ENCODE measurements around the gene CES3.
"Not testable (repeated sequence)": the region's sequence is repeated elsewhere in the genome, so short reads cannot be mapped to it uniquely, and the experiment has no call there.

Gene CES3

GRCh38 chr16:66961914-66962313 lies 848 bp downstream of the CES3 start:
- in situ Hi-C loops (cut with HindIII; ENCODE audit: low sequenced_read_pairs): no loop called here

GRCh38 chr16:66964049-66964448 lies 3.0 kb downstream of the CES3 start:
- in situ Hi-C loops (cut with HindIII; ENCODE audit: low sequenced_read_pairs): no loop called here

- in situ Hi-C loops (cut with HindIII; ENCODE audit: low sequenced_read_pairs): no loop called here
Observed at GRCh38 chr16:66968847-66969246, 7.8 kb downstream of the CES3 start.

GRCh38 chr16:66970775-66971720 lies 10.0 kb downstream of the CES3 start:
- in situ Hi-C loops (cut with HindIII; ENCODE audit: low sequenced_read_pairs): no loop called here

- in situ Hi-C loops (cut with HindIII; ENCODE audit: low sequenced_read_pairs): no loop called here
Observed at GRCh38 chr16:66972983-66973382, 11.9 kb downstream of the CES3 start.

GRCh38 chr16:66973716-66974115 lies 12.7 kb downstream of the CES3 start:
- in situ Hi-C loops (cut with HindIII; ENCODE audit: low sequenced_read_pairs): no loop called here

- in situ Hi-C loops (cut with HindIII; ENCODE audit: low sequenced_read_pairs): not testable (repeated sequence)
Observed at GRCh38 chr16:66974156-66974931, 13.3 kb downstream of the CES3 start.

GRCh38 chr16:66974932-66975246 lies 13.8 kb downstream of the CES3 start:
- in situ Hi-C loops (cut with HindIII; ENCODE audit: low sequenced_read_pairs): loop anchor here (5.0 kb wide), 3 partner anchors 67 to 157 kb away; no protein-coding TSS in a partner anchor

GRCh38 chr16:66975302-66975893 lies 14.3 kb downstream of the CES3 start:
- in situ Hi-C loops (cut with HindIII; ENCODE audit: low sequenced_read_pairs): loop anchor here (5.0 kb wide), 3 partner anchors 67 to 157 kb away; no protein-coding TSS in a partner anchor

- in situ Hi-C loops (cut with HindIII; ENCODE audit: low sequenced_read_pairs): loop anchor here (5.0 kb wide), 3 partner anchors 66 to 156 kb away; no protein-coding TSS in a partner anchor
Observed at GRCh38 chr16:66976746-66977145, 15.7 kb downstream of the CES3 start.

- in situ Hi-C loops (cut with HindIII; ENCODE audit: low sequenced_read_pairs): loop anchor here (5.0 kb wide), 3 partner anchors 65 to 155 kb away; no protein-coding TSS in a partner anchor
Observed at GRCh38 chr16:66977341-66978113, 16.5 kb downstream of the CES3 start.

- in situ Hi-C loops (cut with HindIII; ENCODE audit: low sequenced_read_pairs): loop anchor here (5.0 kb wide), 3 partner anchors 63 to 153 kb away; no protein-coding TSS in a partner anchor
Observed at GRCh38 chr16:66979011-66979717, 18.1 kb downstream of the CES3 start.

GRCh38 chr16:66983033-66983432 lies 22.0 kb downstream of the CES3 start:
- in situ Hi-C loops (cut with HindIII; ENCODE audit: low sequenced_read_pairs): no loop called here

- in situ Hi-C loops (cut with HindIII; ENCODE audit: low sequenced_read_pairs): no loop called here
Observed at GRCh38 chr16:66984892-66985311, 23.8 kb downstream of the CES3 start.

GRCh38 chr16:66986559-66986958 lies 25.5 kb downstream of the CES3 start:
- in situ Hi-C loops (cut with HindIII; ENCODE audit: low sequenced_read_pairs): no loop called here

GRCh38 chr16:66988197-66988788 lies 27.2 kb downstream of the CES3 start, which contains the start of gene CES4A:
CES4A (plus strand) TSS chr16:66988589; CDS start chr16:66988773, 184 bp downstream.
- in situ Hi-C loops (cut with HindIII; ENCODE audit: low sequenced_read_pairs): no loop called here

GRCh38 chr16:66991545-66992077 lies 30.5 kb downstream of the CES3 start:
- in situ Hi-C loops (cut with HindIII; ENCODE audit: low sequenced_read_pairs): no loop called here

- in situ Hi-C loops (cut with HindIII; ENCODE audit: low sequenced_read_pairs): not testable (repeated sequence)
Observed at GRCh38 chr16:66993558-66993957, 32.5 kb downstream of the CES3 start.
